PC-9 (cell line): Measurements from ENCODE around the gene UMAD1. TPM values are rescaled to one million over a fixed set of nuclear protein-coding genes. Genes with fewer than 3 reads are reported as not detected.

Source experiments
- BruUV-seq: library from RNA; stranded (reverse); fragments of 400-500 nt; replicated peaks from 2 replicates; lab custom pipeline; 2021; lab: Mats Ljungman, UMichigan
- CTCF ChIA-PET: fragments of 300-600 bp; sonication (Branson Sonifier 250); formaldehyde crosslinking; loops from one replicate; lab custom pipeline; 2022; ENCODE audit warnings: antibody characterized with exemption; lab: Charles Lee
- POLR2A ChIA-PET: fragments of 300-600 bp; sonication (Branson Sonifier 250); formaldehyde crosslinking; loops from one replicate; lab custom pipeline; 2022; ENCODE audit warnings: antibody characterized with exemption; ENCODE audit not compliant: unreplicated experiment; lab: Charles Lee
- DNase-seq, 2 experiments: peaks; one replicate each; pipeline versions ENCODE4 v3.0.0 to v3.0.0-alpha.2; 2015 to 2022; ENCODE audit warnings: mixed read lengths in 1 of 2
- H2AFZ ChIP-seq: fragments of 200-600 bp; sonication (generic); 2 replicates; pipeline ENCODE4 v1.8.1; 2017; ENCODE audit warnings: antibody characterized with exemption
- H3F3A ChIP-seq: fragments of 200-600 bp; sonication (generic); 2 replicates; pipeline ENCODE4 v1.8.1; 2017; ENCODE audit warnings: antibody characterized with exemption, mild to moderate bottlenecking, low read depth; ENCODE audit not compliant: insufficient read depth
- H3K27ac ChIP-seq: fragments of 200-600 bp; sonication (generic); 2 replicates; pipeline ENCODE4 v1.6.1; 2016; ENCODE audit warnings: mixed run types
- H3K27me3 ChIP-seq: fragments of 200-600 bp; sonication (generic); 2 replicates; pipeline ENCODE4 v1.6.1; 2016; ENCODE audit warnings: low read depth, mixed run types; ENCODE audit not compliant: insufficient read depth
- H3K36me3 ChIP-seq: fragments of 200-600 bp; sonication (generic); 2 replicates; pipeline ENCODE4 v1.6.1; 2016; ENCODE audit warnings: low read depth, mixed run types
- H3K4me1 ChIP-seq: fragments of 200-600 bp; sonication (generic); replicated peaks from 2 replicates; pipeline ENCODE4 v1.6.1; 2016; ENCODE audit warnings: mixed run types; ENCODE audit not compliant: insufficient read depth
- H3K4me2 ChIP-seq: fragments of 200-600 bp; sonication (generic); 2 replicates; pipeline ENCODE4 v1.6.1; 2017; ENCODE audit warnings: mixed run types
- H3K4me3 ChIP-seq: fragments of 200-600 bp; sonication (generic); 2 replicates; pipeline ENCODE4 v1.6.1; 2016; ENCODE audit warnings: mixed run types
- H3K79me2 ChIP-seq: fragments of 200-600 bp; sonication (generic); 2 replicates; pipeline ENCODE4 v1.6.1; 2017; ENCODE audit warnings: low read depth, mixed run types
- H3K9me2 ChIP-seq: fragments of 200-600 bp; sonication (generic); 2 replicates; pipeline ENCODE4 v1.8.1; 2017; ENCODE audit warnings: mild to moderate bottlenecking; ENCODE audit not compliant: insufficient read depth
- H3K9me3 ChIP-seq: fragments of 200-600 bp; sonication (generic); 2 replicates; pipeline ENCODE4 v1.8.1; 2016; ENCODE audit warnings: low read depth; ENCODE audit not compliant: insufficient read depth
- H4K20me1 ChIP-seq: fragments of 200-600 bp; sonication (generic); 2 replicates; pipeline ENCODE4 v1.8.1; 2017; ENCODE audit not compliant: insufficient read depth
- EZH2 ChIP-seq: fragments of 200-600 bp; sonication (generic); IDR thresholded peaks from 2 replicates; pipeline ENCODE4 v1.8.0; 2017; ENCODE audit warnings: antibody characterized with exemption, low read depth
- intact Hi-C: fragments of 100-400 bp; cut with micrococcal nuclease; formaldehyde crosslinking; loops from one replicate; pipeline ENCODE4 v1.10.0; 2022; ENCODE audit not compliant: unreplicated experiment
- total RNA-seq: library from RNA; stranded (reverse); gene quantifications from 2 replicates; pipeline ENCODE4 v1.2.3, GENCODE V29; 2021
- TF ChIP-seq, protein P1 (sequence below): fragments of 200-600 bp; sonication (generic); conservative IDR thresholded peaks from 2 replicates; pipeline ENCODE4 v1.6.1; 2017; ENCODE audit warnings: mixed run types, antibody characterized with exemption, mild to moderate bottlenecking, moderate library complexity

Gene UMAD1
- total RNA-seq, 1 experiment from 2014 or later = 20.5 TPM

- peak overlapping the region; percentile 100 for H2AFZ ChIP-seq
- H3K9me2 ChIP-seq = no peaks in the 10 kb centered on the region
- ChIA-PET CTCF (interaction anchor here (0.8 kb wide), 1 partner anchor 396 kb away, joined by 3 read pairs; no protein-coding TSS in a partner anchor), POLR2A (interaction anchor here (0.6 to 0.8 kb wide), 5 partner anchors 132 to 649 kb away, joined by 3 to 7 read pairs (median 4); no protein-coding TSS in a partner anchor)
- H4K20me1 ChIP-seq = no peaks in the 10 kb centered on the region
- no peaks in the 10 kb centered on the region for H3K9me3 ChIP-seq
- no peak for TF ChIP-seq EZH2
- TF ChIP-seq, protein P1, sequence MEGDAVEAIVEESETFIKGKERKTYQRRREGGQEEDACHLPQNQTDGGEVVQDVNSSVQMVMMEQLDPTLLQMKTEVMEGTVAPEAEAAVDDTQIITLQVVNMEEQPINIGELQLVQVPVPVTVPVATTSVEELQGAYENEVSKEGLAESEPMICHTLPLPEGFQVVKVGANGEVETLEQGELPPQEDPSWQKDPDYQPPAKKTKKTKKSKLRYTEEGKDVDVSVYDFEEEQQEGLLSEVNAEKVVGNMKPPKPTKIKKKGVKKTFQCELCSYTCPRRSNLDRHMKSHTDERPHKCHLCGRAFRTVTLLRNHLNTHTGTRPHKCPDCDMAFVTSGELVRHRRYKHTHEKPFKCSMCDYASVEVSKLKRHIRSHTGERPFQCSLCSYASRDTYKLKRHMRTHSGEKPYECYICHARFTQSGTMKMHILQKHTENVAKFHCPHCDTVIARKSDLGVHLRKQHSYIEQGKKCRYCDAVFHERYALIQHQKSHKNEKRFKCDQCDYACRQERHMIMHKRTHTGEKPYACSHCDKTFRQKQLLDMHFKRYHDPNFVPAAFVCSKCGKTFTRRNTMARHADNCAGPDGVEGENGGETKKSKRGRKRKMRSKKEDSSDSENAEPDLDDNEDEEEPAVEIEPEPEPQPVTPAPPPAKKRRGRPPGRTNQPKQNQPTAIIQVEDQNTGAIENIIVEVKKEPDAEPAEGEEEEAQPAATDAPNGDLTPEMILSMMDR = no peak
- H3K27ac ChIP-seq = peak overlapping the region; percentile 49
- BruUV-seq = no TSS peak
- H3K79me2 ChIP-seq = peaks cover 50% of the 10 kb centered on the region
- H3K4me2 ChIP-seq = peak overlapping the region; percentile 95
- H3K27me3 ChIP-seq = no peaks in the 10 kb centered on the region
- peak in 1 of 2 experiments; percentile 45 for DNase-seq
- peak overlapping the region; percentile 83 for H3K4me3 ChIP-seq
- peaks cover 27% of the 10 kb centered on the region for H3K4me1 ChIP-seq
- peaks cover 4% of the 10 kb centered on the region; the same call in 1 of the 2 replicates for H3F3A ChIP-seq
- intact Hi-C loops = loop anchor here (1.0 to 2.0 kb wide), 7 partner anchors 73 to 457 kb away; partner anchors contain the start of genes C1GALT1, GLCCI1 and MIOS
- peaks cover 10% of the 10 kb centered on the region for H3K36me3 ChIP-seq
Observed at GRCh38 chr7:7639847-7640220, 718 bp upstream of the UMAD1 start.

DNA sequence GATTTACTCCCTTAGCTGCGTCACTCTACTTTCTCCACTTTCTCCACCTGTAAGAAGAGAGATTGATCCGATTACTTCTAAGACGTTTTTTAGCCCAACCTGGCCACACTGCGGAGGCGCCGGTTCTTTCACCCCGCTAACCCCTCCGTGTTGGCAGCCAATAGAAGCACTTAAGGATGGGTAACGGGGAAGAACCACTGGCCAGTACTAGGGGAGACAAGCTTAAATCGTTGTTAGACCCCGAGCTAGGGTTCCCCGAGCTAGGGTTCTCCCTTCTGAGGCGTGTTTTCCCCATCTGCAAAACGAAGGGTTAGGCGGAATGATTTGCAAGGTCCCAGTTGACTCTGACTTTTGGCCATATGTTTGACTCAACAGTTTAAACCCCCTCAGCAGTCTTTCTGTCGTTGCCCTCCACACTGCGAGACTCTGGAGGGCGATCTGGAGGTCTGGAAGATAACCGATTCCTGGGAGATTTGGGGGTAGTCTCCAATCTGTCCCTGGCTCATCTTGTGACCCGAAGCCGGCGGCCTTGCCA, 644 bp downstream of the UMAD1 start:
- BruUV-seq = TSS peak; percentile 70
- no peaks in the 10 kb centered on the region for H4K20me1 ChIP-seq
- DNase-seq = no peak

GRCh38 chr7:7642081-7642480, 1.5 kb downstream of the UMAD1 start:
- Histone ChIP-seq H3K9me3 (no peaks in the 10 kb centered on the region; the same call in 1 of the 2 replicates), H3K9me2 (no peaks in the 10 kb centered on the region), H3F3A (peaks cover 4% of the 10 kb centered on the region; the same call in 1 of the 2 replicates), H3K36me3 (peaks cover 10% of the 10 kb centered on the region), H3K27me3 (no peaks in the 10 kb centered on the region), H3K79me2 (peaks cover 57% of the 10 kb centered on the region), H4K20me1 (no peaks in the 10 kb centered on the region), H3K4me3 (peak overlapping the region; percentile 83), H3K4me1 (peaks cover 27% of the 10 kb centered on the region), H3K4me2 (peak overlapping the region; percentile 90), H3K27ac (no peak overlapping the region), H2AFZ (peak overlapping the region; percentile 91)
- TF ChIP-seq, protein P1 = no peak
- no peak for TF ChIP-seq EZH2
- BruUV-seq = no TSS peak
- peak in 1 of 2 experiments; percentile 12 for DNase-seq
- ChIA-PET POLR2A (interaction anchor here (0.6 to 0.7 kb wide), 2 partner anchors 77 to 100 kb away, joined by 3 to 4 read pairs; no protein-coding TSS in a partner anchor), CTCF (interaction anchor here (0.6 kb wide), 1 partner anchor 21 kb away, joined by 8 read pairs; no protein-coding TSS in a partner anchor)
- intact Hi-C loops = no loop called here

More for the DNA sequence above, 644 bp downstream of the UMAD1 start:
- Histone ChIP-seq H3K9me3 (no peaks in the 10 kb centered on the region; the same call in 1 of the 2 replicates), H2AFZ (peak overlapping the region; percentile 91), H3K27ac (peak overlapping the region; percentile 58), H3K4me3 (peak overlapping the region; percentile 83), H3K36me3 (peaks cover 10% of the 10 kb centered on the region), H3K79me2 (peaks cover 57% of the 10 kb centered on the region), H3K4me1 (peaks cover 27% of the 10 kb centered on the region), H3F3A (peaks cover 4% of the 10 kb centered on the region; the same call in 1 of the 2 replicates), H3K4me2 (peak overlapping the region; percentile 90), H3K9me2 (no peaks in the 10 kb centered on the region), H3K27me3 (no peaks in the 10 kb centered on the region)
- CTCF ChIA-PET = interaction anchor here (0.6 kb wide), 1 partner anchor 22 kb away, joined by 8 read pairs; no protein-coding TSS in a partner anchor
- intact Hi-C loops = loop anchor here (2.0 kb wide), 3 partner anchors 74 to 458 kb away; partner anchors contain the start of genes C1GALT1 and MIOS
- no peak for TF ChIP-seq EZH2
- TF ChIP-seq, protein P1 = no peak
- POLR2A ChIA-PET = interaction anchor here (0.5 to 1.0 kb wide), 6 partner anchors 78 to 651 kb away, joined by 3 to 10 read pairs (median 3); partner anchors contain the start of gene GLCCI1
